SIG-M5 treated with dmso at 0.1 percent for 504 hours (cell line): ENCODE data around the gene VN1R5.

ENCODE experiments used
- DNase-seq: peaks from one replicate; lab custom pipeline; 2025; ENCODE audit not compliant: unreplicated experiment; lab: John Stamatoyannopoulos, UW

Gene VN1R5

GRCh38 chr1:247299723-247300381 lies 44.0 kb downstream of the VN1R5 start:
- no peak for DNase-seq

DNA sequence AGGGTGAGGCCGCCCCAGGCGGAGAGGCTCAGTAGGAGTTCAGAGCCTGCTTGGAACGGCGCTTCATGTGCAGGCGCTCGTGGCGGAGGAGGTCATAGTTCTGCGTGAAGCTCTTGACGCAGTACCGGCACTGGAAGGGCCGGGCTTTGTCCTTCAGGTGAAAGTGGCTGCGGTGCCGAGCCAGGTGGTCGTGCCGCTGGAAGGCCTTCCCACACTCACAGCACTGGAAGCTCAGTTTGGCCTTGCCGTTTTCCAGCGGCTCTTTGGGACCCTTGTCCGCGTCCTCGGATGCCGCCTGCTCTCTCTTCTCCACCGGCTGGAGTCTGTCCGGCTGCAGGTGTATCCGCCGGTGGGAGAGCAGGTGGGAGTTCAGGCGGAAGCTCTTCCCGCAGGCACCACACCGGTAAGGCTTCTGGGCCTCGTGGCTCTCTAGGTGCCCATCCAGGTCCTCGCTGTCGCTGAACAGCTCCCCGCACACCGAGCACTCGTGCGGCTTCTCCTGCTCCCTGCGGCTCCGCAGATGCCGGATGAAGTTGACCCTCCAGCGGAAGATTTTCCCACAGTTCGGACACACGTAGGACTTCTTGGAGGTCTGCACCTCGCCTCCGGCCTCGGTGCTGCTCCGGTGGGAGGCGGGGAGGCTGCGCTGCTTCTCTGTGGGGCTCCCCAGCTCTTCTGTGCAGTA lies 44.8 kb downstream of the VN1R5 start:
- DNase-seq: no peak

- DNase-seq: no peak
Observed at GRCh38 chr1:247301176-247301540, 45.3 kb downstream of the VN1R5 start.

GRCh38 chr1:247303216-247303615 lies 47.3 kb downstream of the VN1R5 start:
- DNase-seq: no peak

GRCh38 chr1:247304031-247304430 lies 48.2 kb downstream of the VN1R5 start:
- DNase-seq: no peak
